ENCODE results near the gene WDR75.
"Not testable (repeated sequence)": the region's sequence is repeated elsewhere in the genome, so short reads cannot be mapped to it uniquely, and the experiment has no call there.

The WDR75 gene

DNA sequence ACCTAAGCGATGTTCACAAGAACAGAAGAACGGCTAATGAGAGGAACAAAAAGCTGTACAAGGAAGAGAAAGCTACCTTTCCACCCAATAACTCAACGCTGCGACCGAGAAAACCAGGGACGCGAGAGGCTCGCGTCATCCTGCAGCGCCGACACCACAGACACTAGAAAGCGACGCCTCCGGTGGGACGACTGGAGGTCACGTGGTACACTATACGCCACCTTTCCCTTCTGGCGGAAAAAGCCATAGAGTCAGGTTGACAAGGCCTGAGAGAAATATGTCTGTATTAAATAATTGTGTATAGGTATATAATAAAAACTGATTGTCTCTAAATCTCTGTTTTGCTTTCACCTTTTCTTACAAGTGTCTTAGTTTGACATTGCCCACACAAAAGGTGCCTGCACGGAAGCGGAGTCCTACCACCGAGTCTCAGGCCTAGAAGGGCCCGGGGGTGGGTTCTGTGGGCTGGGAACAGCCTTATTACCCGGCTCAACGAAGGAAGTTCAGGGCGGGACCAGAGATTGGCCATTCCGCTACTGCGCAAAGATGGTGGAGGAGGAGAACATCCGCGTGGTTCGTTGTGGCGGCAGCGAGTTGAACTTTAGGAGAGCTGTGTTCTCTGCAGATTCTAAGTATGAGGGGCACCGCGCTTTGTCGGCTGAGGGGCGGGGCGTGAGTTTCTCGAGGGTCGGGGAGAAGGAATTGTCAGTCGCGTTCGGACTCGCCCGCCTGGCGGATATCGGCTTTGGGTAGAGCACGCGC, at the start of gene WDR75:
WDR75 (plus strand) TSS at position 528 of the 762 bp plus-strand sequence; CDS start at position 547, 19 bp downstream.
- peak; percentile 91 to 94 for DNase-seq

DNA sequence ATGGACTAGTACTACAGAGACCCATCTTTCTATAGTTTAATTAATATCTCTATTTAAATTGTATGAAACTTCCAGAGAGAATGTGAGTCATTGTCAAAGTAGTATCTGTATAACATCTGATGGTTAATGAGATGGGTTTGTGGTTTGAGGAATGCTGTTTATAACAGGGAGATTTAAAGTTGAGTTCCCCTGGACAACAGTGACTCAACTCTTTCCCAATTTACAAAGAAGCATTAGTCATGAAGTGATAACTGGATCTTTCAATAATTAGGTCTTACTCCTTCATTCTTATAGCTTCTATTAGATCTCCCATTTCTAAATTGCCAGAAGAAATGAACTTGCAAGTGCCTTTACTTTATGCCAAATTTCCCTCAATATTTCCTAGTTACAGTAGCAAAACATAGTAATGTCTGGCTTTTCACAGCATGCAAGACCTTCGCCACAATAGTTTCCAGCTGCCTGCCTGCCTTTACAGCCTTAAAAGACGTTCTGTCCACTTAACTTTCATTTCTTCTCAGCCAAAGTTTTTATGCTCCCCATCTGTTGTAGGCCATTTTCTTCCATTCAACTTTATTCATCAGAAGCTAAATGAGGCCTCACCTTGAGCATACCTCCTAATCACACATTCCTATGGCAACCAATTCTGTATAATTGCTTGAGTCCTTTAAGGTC, 47.7 kb upstream of the WDR75 start:
- DNase-seq, result no peak

DNA sequence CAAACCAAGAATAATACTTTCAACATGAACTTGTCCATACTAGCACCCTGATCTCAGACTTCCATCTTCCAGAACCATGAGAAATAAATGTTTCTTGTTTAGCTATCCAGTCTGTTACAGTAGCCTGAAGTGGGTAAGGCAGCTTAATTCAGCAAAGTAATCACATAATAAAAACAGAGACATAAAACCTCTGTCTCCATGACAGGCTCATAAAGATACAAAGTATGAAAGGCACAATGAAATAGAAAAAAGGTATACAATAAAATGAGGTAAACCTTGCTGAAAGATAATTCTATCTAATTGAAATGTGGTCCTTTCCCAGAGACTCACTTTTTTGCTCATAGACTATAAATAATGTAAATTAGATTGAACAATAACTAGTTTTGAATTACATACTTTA, 46.7 kb upstream of the WDR75 start:
- no peak for DNase-seq

DNA sequence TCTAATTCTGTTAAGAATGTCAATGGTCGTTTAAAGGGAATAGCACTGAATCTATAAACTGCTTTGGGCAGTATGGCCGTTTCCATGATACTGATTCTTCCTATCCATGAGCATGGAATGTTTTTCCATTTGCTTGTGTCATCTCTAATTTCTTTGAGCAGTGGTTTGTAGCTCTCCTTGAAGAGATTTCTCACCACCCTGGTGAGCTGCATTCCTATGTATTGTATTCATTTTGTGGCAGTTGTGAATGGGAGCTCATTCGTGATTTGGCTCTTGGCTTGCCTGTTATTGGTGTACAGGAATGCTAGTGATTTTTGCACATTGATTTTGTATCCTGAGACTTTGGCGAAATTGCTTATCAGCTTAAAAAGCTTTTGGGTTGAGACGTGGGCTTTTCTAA, 38.3 kb upstream of the WDR75 start:
- no peak for DNase-seq

DNA sequence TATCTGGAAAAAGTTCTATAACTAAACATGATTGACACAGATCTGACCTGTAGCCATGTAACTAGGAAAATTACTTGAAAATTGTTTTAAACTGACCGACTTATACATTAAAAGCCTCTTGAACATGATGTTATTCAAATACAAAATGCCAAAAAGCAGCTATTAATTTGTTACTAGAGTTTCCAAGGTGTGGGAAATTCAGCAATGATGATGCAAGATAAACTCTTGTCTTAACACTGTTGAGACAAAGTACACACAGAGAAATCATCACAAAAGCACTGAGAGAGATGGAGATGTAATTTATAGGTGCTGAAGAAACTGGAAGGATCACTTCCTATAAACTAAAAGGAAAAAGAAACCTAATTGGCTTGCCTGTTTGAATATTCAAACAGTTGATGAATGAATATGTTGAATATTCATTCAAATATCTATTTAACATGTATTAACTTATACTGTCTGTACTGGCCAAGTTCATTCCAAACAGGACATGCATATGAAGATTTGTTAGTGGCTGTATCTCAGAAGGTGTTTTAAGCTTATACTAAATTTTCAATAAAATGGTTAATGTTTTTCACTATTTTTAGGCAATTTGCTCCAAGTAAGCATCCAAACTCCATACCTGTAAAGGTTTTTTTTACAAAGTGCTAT, 34.6 kb upstream of the WDR75 start:
- DNase-seq, result no peak

DNA sequence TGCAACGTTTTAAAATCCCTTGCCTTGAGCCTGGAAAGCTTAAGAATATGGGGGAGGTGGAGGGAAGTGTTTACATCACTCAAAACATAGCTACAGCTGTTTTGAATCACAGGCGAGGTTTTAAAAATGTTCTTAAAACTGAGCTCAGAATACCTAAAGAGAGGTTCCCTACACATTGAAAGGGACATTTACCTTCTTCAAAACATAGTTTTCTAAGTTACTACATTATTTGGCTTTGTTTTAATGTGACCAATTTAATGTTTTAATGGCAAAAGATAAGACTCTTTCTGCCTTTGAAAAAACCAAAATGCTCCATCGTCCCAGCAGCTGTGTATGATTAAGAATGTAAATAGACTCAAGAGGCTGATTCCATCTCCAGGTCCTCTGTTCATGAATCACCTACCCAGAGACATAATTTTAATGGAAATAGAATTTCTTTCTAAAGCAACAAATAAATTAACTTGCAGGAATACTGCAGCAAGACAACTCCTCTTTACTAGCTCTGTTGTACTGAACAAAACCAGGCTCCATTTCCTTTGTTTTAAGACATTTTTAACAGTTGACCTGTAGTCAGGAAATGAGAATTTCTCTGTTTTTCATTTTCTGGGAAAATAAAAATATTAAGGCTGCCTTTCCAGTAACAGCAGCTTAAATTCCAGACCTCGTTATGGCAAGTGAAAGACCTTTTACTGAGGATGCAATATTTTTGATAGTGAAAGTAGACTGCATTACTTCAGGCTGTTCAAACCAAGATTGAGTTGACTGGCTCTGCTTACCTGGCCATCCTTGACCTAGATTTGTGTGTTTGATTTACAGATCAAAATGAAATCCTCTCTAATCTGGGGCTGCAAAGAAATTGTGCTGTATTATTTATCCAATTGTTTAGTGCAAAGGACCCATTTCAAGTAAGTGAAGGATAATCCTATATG, 33.7 kb upstream of the WDR75 start:
- DNase-seq, result no peak

DNA sequence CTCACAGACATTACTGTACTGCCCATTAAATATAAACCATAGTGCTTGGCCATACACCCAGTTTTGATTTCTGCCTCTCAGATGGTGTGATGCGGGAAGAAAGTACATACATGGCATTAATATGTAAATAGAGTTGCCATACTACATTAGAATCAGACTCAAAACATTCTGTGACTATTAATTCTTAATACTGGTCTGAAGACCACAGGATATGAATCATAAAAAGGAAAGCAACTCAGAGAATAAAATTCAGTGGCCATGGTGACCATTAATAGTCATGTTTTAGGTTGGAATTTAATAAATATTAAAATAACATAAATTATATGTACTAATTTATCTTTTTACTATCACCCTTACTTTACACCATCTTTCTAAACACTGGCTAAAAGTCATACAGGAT, 33.0 kb upstream of the WDR75 start:
- no peak for DNase-seq

DNA sequence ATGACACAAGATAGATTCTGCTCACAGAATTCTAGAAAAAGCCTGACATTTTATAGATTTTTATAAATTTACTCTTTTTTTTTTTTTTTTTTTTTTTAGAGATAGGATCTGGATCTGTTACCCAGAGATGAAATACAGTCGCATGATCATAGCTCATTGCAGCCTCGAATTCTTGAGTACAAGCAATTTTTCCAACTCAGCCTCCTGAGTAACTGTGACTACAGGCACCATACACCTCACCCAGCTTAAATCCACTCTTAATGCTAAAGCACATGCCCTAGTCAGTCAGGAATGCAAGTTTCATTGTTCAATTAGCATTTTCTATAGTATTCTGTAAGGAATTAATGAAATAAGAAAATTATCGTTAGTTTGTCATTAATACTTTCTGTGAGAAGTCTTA, 32.1 kb upstream of the WDR75 start:
- no peak for DNase-seq

DNA sequence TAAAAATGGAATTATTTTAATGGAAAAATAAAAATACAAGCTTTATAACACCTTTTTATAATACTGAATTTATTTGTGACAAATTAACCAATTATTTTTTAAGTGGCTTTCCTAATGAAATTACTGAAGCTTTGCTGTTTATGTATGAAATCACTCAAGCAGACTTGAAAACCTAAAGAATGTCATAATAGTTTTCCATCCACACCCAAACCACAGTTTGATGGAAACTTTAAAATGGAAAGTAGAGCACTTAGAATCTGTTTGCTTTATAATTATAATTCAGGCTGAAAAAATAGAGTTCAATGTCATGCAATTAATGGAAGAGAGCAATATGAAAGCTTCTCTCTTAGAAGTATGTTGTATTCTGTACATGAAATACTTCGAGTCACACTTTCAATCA, 31.6 kb upstream of the WDR75 start:
- DNase-seq, result no peak

DNA sequence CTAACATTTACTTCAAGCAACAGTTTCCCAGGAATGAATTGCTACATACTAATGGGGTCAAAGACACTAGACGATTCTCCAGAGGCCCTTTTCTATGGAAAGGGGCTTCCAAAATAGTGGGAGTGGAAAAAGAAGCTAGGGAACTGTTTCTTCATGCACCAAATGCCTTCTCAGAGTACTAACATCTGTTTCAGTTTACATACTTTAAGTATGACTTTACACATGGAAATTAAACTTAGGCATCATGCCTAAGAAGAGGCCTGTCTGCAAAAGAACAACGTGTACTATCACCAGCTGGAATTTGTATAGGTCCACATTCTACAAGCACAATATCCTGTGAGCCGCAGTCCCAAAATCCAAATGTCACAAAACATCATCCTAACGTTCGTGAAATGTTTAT, 29.4 kb upstream of the WDR75 start:
- no peak for DNase-seq

DNA sequence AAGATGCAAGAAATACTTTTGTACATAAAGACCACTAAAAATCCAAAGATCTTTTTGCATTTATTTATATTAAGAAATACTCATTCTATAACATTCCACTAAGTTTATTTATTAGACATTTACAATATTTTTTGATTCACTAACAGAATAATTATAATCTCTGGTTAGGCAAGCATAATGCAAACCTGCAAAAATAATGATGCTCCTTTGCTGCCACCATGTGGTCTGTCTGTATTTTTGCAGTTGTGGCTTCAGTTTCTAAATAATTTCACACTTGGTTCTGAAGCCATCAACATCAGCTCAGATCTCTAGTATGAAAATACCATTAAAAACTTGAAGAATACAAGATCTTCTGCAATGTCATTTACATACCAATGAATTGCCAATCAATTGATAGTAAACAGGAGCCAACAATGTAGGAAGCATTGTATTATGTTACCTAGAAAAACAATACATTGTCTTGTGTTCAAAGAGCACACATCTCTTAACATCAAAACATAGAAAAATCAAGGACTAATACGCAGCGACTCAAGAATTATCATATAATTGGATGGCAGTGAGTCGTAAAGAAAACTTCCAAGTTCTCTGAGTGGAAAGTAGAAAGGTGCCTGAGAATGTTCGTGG, 28.8 kb upstream of the WDR75 start:
- DNase-seq, result peak; percentile 19 to 22

DNA sequence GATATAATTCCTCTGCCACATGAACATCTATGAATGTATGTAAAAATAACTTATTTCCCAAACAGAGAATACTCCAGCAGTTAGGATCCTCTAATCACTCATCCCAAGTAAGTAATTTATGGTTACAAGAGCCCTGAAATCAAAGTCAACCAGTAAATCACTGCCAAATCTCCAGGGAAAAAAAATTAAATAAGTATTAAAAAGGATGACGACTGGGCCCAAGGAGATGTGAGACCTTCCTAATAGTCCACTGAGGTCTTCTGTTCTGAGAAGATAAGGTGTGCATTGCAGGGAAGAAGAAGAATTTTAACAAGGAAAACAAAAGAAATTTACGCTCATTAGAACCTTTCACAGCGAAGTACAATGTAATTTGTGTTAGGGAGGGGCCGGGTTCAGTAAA, 28.0 kb upstream of the WDR75 start:
- no peak for DNase-seq

DNA sequence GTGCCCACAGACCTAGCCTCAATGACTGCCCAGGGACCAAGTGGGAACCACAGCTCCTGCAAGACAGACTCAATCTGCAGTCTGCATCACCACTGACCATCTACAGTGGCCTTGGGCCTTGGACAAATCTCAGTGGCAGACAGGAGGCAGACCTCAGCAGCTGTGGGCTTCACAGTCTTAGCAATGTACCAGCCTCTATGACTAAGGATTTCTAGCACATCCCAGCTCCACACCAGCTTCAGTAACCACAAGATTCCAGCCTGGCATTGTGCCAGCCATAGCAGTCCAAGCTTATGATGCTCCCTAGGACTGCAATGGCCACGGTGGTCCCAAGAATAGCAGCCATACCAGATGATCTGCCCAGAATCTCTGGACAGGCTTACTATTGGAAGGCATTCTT, 19.6 kb upstream of the WDR75 start:
- DNase-seq, result no peak

DNA sequence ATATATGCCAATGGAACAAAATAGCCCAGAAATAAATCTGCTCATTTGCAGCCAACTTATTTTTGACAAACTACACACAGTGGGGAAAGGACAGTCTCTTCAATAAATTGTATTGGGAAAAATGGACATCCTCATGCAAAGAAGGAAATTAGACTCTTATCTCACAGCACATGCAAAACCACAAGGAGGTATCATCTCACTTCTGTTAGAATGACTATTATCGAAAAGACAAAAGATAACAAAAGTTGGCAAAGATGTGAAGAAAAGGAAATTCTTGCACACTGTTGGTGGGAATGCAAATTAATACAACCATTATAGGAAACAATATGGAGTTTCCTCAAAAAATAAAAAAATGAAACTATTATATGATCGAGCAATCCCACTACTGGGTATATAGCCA, 16.3 kb upstream of the WDR75 start:
- DNase-seq, result no peak

DNA sequence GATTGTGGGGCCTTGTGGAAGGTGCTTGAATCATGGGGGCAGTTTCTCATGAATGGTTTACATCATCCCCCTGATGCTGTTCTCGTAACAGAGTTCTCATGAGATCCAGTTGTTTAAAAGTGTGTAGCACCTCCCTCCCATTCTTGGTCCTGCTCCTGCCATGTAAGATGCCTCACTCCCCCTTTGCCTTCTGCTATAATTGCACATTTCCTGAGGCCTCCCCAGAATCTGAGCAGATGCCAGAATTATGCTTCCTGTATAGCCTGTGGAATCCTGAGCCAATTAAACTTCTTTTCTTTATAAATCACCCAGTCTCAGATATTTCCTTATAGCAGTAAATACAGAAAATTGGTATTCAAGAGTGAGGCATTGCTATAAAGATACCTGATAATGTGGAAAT, 15.6 kb upstream of the WDR75 start:
- DNase-seq, result no peak

DNA sequence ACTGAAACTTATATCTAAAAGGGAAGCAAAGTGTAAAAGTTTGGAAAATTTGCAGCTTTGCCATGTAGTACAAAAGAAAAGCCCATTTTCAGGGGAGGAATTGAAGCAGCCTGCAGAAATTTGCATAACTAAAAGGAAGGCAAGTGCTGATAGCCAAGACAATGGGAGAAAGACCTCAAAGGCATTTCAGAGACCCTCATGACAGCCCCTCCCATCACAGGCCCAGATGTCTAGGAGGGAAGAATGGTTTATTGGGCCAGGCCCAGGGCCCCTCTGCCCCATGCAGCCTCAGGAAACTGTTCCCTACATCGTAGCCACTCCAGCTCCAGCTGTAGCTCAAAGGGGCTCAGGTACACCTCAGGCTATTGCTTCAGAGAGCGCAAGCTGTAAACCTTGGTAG, 14.4 kb upstream of the WDR75 start:
- DNase-seq, result no peak

DNA sequence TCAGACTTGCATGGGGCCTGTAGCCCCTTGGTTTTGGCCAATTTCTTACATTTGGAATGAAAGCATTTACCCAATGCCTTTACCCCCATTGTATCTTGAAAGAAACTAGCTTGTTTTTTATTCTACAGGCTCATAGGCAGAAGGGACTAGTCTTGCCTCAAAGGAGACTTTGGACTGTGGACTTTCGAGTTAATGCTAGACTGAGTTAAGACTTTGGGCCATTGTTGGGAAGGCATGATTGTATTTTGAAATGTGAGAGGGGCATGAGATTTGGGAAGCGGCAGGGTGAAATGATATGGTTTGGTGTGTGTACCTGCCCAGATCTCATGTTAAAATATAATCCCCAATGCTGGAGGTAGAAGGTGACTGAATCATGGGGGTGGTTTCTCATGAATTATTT, 13.4 kb upstream of the WDR75 start:
- no peak for DNase-seq

DNA sequence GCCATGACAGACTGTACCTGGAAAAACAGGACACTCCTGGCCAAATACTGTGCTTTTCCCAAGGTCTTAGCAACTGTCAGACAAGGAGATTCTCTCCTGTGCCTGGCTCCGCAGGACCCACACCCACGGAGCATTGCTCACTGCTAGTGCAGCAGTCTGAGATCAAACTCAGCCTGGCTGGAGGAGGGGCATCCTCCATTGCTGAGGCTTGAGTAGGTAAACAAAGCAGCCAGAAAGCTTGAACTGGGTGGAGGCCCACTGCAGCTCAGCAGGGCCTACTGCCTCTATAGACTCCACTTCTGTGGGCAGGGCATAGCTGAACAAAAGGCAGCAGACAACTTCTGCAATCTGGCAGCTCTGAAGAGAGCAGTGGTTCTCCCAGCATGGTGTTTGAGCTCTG, 10.8 kb upstream of the WDR75 start:
- DNase-seq, result not testable (repeated sequence)

DNA sequence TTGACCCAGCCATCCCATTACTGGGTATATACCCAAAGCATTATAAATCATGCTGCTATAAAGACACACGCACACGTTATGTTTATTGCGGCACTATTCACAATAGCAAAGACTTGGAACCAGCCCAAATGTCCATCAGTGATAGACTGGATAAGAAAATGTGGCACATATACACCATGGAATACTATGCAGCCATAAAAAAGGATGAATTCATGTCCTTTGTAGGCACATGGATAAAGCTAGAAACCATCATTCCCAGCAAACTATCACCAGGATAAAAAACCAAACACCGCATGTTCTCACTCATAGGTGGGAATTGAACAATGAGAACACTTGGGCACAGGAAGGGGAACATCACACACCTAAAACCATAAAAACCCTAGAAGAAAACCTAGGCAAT, 5.5 kb upstream of the WDR75 start:
- DNase-seq, result not testable (repeated sequence)

DNA sequence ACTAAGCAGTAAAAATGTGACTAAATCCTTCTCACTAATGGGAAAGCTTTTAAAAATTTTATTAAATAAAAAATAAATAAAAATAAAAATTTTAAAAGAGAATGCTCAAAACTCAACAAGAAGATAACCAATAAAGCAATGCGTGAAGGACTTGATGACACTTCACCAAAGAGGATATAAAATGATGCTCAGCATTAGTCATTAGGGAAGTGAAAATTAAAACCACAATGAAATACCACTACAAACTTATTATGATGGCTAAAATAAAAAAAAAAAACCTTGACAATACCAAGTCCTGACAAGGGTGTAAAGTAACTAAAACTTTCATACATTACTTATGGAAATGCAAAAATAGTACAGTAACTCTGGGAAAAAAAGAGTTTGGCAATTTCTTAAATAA, 3.3 kb upstream of the WDR75 start:
- DNase-seq, result no peak

DNA sequence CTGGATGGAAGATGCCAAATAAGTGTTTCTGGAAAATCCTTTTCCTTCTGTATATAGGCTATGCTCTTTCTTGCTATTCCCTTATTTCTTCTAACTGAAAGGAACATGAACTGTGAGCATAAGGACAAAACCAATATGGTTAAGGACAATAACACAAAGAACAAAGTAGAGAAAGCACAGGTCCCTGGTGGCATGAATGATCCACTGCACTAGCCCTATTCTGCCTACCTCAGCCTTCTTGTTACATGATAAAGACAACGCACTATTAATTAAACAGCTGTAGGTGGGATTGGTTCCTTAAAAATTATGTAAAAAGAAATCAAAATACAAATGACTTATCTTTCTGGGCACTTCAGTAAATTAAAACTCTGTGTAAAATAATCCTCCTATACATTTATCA, 1.9 kb upstream of the WDR75 start:
- DNase-seq, result no peak

DNA sequence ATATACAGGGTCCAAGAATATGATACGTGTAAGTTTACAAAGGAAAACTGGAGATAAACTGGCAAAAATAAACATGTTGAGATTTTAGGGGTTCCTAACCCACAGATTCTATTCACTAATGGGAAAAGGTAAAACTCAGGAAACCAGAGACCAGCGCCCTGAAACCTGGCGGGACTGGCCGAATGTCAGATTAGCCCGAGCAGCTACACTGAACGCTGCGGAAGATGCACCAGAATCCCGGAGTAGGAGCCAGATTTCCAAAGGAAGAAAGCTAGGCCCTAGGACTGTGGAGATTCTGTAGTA, 679 bp upstream of the WDR75 start:
- no peak for DNase-seq

DNA sequence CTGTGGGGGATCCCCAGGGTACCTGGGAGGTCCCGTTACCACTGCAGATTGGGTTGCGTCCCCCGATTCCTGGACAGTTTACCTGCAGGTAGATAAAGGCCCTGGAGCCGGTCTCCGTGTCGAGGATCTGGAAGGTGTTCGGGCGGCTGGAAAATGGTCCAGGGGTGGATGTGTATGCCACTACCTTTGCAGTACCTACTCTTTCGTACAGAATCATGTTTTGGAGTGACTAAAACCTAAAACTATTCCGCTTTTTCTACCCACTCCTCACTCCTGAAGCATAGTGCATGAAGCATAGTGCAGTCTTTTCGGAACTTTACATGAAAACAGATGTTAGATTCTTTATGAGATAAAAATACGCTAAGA, 418 bp downstream of the WDR75 start:
- no peak for DNase-seq

Data from stimulated activated CD4-positive, alpha-beta T cell treated with anti-CD3 and anti-CD28 coated beads, Interleukin-4, amount 100 ng/mL, for 4 hours (primary cell).